Cortex of kidney (tissue), 1 donor: ENCODE data around the gene DEFB113.

Experiments used
- DNase-seq: peaks from one replicate; lab custom pipeline; 2025; lab: John Stamatoyannopoulos, UW

DEFB113 gene

GRCh38 chr6:49935387-49935786 is 34.0 kb downstream of the DEFB113 start:
- DNase-seq = no peak

- no peak for DNase-seq
Measured at GRCh38 chr6:49934770-49935169, 34.7 kb downstream of the DEFB113 start.

- no peak for DNase-seq
Measured at GRCh38 chr6:49933526-49933925, 35.9 kb downstream of the DEFB113 start.

GRCh38 chr6:49929340-49929739 is 40.1 kb downstream of the DEFB113 start:
- DNase-seq = no peak

GRCh38 chr6:49923826-49924225 is 45.6 kb downstream of the DEFB113 start:
- no peak for DNase-seq

- no peak for DNase-seq
Measured at GRCh38 chr6:49919935-49920644, 49.3 kb downstream of the DEFB113 start.

- DNase-seq = no peak
Measured at GRCh38 chr6:49919261-49919660, 50.2 kb downstream of the DEFB113 start.

GRCh38 chr6:49918787-49919186 is 50.6 kb downstream of the DEFB113 start:
- DNase-seq = no peak
